NOMO-1 treated with DMSO at 0.1 percent for 48 hours (cell line): Measurements from ENCODE around the gene PCDHGA2.
A peak's percentile ranks its signal among the peaks of the same experiment; 100 is the strongest.
"Not testable (repeated sequence)": the region's sequence is repeated elsewhere in the genome, so short reads cannot be mapped to it uniquely, and the experiment has no call there.

Source experiments
- DNase-seq: peaks from one replicate; lab custom pipeline; 2025; ENCODE audit not compliant: unreplicated experiment; lab: John Stamatoyannopoulos, UW

PCDHGA2 gene

DNA sequence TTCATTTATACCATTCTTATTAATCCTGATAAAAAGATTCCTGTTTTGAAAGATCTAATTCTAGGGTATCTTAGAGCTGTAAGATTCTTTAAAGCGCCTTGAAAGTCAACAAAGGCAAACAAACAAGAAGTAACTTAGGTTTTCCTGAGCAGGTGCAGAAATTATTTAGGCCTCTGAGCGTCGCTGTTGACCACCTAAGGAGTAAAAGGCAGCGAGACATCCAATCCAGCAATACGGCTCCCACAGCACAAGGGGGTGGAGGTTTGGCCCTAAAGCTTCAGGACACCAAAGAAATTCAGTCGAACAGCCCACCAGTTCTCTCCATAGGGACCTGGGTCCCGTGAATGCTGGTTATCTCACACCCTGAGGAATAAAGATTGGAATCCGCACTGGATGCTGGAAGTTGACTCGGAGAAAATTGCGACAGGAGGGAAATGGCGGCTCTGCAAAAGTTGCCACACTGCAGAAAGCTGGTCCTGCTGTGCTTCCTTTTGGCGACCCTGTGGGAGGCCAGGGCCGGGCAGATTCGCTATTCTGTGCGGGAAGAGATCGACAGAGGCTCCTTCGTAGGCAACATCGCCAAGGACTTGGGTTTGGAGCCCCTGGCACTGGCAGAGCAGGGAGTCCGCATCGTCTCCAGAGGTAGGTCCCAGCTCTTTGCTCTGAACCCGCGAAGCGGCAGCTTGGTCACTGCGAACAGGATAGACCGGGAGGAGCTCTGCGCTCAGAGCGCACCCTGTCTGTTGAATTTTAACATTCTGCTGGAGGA lies at the start of gene PCDHGA2:
Gene PCDHGA2, plus strand, starts transcription at position 223 of the 769 bp plus-strand sequence.
- no peak for DNase-seq

DNA sequence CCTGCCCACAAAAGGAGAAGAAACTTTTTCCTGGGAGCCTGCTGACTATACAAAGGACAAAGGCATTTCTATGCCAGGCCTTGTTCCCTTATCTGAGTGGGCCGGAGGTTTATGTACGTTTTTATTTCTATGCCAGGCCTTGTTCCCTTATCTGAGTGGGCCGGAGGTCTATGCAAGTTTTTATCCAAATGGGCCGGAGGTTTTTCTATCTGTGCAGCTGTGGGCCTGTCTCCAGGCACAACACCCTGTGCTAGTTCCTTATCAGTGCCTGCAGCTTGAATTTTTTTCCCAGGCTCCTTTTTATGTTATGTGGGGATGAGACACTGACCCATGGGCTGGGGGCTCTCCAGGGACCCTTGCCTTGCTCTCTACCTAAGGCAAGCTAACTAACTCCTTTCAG lies 40.2 kb upstream of the PCDHGA2 start:
- DNase-seq = no peak

DNA sequence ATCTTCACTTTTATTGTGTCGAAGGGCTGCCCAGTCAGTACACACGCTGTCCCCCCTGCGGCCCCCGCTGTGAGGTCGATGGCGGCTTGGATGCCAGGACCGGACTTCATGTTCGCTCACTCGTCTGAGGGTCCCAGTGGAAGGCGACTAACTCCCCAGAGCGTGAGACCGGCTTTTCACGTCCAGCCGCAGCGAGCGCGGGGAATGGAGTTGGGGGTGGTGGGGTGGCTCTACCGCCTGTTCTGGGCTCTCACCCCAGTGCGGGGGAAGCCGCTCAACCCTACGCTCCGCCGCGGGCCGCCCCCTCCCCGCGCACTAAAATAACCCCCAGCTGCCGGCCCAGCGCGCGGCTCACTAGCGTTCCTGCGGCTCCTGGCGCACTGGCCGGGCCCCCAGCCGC lies 34.8 kb upstream of the PCDHGA2 start, which contains the start of gene SLC25A2:
Gene SLC25A2, minus strand, starts transcription at position 294 of the 400 bp plus-strand sequence. Its CDS starts 184 bp downstream, at position 110.
- no peak for DNase-seq

DNA sequence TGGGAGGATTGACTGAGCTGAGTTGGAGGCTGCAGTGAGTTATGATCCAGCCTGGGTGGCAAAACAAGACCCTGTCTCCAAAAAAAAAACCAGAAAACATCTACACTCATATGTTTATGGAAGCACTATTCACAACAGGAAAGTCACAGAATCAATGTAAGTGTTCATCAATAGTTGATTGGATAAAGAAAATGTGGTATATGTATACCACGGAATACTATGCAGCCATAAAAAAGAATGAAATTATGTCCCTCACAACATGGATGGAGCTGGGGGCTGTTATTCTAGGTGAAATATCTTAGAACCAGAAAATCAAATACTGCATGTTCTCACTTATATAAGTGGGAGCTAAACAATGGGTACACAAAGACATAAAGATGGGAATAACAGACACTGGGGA lies 31.9 kb upstream of the PCDHGA2 start:
- DNase-seq = no peak

DNA sequence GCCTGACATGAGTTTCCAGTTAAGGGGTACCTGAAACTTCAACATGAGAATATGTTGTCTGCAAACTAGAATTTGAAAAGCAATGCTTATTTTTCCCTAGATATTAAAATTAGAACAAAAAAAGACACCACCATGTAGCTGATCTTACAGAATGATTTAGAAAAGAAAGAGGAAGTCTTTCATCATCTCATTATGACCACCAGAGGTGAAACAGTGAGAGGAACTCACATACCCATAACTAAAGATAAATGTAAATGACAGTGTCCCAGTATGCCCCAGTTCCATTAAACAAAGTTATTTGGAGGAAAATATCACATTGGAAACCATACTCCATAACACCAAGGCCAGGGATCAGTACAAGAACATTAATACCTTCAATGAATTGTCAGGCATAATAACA lies 24.8 kb upstream of the PCDHGA2 start:
- peak; percentile 2 for DNase-seq

DNA sequence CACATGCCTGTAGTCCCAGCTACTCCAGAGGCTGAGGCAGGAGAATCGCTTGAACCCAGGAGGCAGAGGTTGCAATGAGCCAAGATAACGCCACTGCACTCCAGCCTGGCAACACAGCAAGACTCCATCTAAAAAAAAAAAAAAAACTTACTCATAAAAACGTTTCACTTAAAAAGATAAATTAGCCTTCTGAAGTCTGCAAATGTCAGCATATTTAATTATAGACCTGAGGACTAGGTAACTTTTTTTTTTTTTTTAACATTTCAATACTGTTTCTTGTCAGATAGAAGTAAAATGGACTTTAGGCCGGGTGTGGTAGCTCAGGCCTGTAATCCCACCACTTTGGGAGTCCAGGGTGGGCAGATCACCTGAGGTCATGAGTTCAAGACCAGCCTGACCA lies 21.6 kb upstream of the PCDHGA2 start:
- DNase-seq = not testable (repeated sequence)

DNA sequence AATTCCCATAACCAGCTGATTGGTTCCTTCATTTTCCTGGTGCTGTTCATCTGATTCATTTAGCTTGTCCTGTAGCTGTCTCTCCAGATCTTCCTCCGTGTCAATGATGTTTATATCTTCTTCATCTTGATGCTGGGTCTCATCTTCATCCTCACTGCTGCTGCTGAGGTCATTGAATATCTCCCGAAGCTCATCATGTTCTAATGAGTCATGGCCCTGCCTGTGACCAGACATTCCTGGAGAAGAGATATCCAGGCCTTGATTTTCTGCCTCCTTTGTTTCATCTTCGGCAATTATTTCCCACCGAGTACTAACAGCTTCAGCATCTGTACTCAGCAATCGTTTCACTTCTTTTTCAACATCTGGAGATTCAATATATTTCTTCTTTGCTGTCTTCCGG lies 19.4 kb upstream of the PCDHGA2 start:
- DNase-seq = no peak

DNA sequence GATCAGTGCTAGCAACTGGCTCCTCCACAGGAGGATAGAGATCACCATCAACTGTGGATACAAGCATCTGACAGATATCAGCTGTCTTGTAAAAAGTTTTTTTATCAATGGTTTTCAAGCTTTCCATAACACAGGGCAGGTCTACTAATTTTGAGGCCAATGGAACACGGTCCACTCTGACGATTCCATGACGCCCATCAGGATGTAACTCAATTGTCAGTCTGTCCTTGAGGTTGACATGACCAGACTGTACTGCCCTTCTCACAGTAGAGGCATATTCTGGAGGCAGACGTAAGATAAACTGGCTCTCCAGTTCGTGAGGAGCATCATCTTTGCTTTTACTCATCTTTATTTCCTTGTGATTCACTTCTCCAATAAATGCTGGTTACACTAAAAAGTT lies 18.9 kb upstream of the PCDHGA2 start:
- no peak for DNase-seq

DNA sequence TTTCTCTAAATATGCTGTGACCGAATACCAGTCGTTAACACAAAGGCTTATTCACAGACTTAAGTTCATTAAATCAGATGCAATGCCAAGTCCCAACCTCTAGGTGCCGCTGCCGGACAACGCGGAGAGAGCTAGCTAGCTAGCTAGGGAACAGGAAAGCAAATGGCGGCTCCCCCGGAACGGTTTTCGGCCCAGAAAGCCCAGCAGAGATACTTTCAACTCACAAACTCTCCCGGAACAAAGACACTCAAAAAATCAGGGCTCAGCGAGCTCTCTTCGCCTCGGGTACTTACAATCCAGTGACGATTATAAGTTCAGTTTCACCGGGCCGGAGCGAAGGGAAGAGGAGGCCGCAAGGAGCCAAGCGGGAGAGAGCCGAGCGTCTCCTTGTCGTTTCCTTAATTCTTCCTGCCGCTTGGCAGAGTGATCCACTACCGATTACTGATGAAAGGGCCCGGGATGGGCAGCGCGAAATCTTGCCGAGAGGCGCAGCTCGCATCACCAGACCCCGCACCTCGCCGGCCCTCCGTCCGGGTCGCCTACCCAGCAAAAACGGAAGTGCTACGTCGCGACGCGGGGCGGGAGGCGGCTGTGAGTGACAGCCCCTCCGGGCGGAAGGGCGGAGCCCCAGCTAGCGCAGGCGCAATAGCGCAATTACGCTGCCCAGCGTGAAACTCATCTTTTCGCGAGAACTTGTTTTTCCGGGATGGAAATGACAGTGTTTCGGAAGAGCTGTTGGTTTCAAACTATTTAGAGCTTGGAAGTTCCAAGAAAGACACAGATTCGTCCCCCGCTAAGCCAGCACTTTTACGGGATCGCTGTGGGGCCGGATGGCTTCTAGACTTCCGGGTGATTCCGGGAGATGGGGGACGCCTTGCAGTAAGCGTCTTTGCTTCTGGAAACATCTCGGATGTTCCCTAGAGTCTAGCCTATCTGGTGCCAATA lies 18.1 kb upstream of the PCDHGA2 start, which contains the start of gene TAF7:
Gene TAF7, minus strand, starts transcription at position 560 of the 945 bp plus-strand sequence. CDS start 740 bp downstream, outside the sequence.
- DNase-seq = peak; percentile 82

DNA sequence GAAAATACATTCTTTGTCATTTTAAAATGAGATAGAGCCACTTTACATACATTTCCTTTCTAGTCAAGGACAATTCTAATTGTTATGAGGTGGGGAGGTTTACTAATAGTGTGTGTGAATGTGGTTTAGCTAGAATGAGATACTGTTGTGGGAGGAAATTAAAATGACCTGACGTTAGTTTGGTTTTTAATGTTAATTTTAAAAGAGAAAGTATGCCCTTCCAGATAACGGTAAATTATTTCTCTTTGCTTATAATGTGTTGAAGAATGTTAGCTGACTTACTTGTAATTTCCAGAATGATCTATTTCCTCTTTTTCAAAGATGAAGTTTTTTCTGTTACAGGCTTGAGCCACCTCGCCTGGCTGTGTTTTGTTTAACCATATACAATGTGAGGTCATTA lies 16.3 kb upstream of the PCDHGA2 start:
- DNase-seq = no peak

DNA sequence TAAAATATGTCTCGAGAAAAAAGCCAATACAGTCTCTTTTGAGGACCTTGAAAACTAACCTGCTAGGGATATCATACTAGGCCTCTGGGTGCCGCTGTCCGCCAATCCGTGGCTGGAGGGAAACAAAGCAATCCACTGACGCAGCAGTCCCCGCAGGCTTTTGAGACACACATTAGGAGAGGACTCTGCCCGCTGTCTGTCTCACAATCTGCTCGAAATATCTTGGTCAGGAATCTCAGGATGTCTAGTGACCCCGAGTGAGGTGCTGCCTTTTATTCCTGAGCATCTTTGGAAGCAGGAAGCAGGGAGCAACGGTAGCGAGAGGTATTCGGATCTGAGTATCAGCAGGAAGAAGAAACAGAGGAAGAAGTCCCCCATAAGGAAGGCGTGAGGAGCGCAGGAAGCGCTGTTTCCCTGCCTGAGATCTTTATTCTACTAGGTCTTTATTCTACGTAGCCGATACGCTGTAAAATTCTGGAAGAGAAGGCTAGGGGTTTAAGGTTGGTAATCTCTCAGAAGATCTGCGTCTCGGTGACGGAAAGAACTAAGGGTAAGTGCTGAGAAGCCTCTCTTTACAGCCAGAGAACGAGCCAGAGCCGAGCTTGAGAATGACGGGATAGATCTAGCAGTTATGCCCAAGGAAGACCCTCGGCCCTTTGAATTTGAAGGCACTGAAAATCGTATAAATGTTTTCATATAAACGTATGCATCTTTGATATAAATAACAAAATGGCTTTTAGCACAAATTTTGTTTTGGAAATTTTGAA lies 12.3 kb upstream of the PCDHGA2 start:
- peak; percentile 38 for DNase-seq

DNA sequence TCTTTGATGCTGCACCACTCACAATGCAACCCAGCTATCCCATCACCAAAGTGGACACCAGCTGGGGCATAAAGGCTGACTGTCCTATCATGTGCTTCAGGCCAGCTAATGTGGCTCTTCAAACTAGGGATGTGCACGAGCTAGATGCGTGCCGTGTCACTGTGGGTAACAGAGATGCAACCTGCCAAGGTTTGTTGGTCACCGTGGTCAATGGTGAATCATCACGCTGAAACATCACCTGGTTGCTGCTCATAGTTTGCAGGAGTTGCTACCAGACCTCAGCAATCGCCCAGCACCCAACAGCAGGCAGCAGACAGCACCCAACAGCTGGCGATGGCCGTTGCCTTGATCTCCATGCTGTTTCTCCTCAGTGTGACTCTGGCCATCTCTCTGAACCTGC lies 10.3 kb upstream of the PCDHGA2 start:
- no peak for DNase-seq

DNA sequence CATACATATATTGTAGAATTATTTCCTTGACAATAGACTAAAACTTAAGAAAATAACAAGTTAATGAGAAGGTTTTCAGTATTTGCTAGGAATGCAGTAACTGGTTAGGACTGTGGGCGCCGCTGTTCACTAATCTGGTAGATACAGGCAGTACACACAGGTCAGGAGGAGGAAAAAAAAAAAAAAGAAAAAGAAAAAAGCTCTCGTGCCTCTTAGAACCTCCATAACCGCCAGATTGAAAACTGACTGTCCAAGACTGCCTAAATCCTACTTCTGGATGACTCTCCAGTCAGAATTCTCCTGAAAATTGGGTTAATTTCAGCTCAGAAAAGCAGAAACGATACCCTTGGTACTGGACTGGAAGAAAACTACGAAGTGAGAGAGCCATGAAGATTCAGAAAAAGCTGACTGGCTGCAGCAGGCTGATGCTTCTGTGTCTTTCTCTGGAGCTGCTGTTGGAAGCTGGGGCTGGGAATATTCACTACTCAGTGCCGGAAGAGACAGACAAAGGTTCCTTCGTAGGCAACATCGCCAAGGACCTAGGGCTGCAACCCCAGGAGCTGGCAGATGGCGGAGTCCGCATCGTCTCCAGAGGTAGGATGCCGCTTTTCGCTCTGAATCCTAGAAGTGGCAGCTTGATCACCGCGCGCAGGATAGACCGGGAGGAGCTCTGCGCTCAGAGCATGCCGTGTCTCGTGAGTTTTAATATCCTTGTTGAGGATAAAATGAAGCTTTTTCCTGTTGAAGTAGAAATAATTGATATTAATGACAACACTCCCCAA lies 8.1 kb upstream of the PCDHGA2 start, which contains the start of gene PCDHGA1:
Gene PCDHGA1, plus strand, starts transcription at position 216 of the 782 bp plus-strand sequence.
- no peak for DNase-seq

DNA sequence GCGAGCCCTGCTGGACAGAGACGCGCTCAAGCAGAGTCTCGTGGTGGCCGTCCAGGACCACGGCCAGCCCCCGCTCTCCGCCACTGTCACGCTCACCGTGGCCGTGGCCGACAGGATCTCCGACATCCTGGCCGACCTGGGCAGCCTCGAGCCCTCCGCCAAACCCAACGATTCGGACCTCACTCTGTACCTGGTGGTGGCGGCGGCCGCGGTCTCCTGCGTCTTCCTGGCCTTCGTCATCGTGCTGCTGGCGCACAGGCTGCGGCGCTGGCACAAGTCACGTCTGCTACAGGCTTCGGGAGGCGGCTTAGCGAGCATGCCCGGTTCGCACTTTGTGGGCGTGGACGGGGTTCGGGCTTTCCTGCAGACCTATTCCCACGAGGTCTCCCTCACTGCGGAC lies 6.0 kb upstream of the PCDHGA2 start:
- DNase-seq = not testable (repeated sequence)

DNA sequence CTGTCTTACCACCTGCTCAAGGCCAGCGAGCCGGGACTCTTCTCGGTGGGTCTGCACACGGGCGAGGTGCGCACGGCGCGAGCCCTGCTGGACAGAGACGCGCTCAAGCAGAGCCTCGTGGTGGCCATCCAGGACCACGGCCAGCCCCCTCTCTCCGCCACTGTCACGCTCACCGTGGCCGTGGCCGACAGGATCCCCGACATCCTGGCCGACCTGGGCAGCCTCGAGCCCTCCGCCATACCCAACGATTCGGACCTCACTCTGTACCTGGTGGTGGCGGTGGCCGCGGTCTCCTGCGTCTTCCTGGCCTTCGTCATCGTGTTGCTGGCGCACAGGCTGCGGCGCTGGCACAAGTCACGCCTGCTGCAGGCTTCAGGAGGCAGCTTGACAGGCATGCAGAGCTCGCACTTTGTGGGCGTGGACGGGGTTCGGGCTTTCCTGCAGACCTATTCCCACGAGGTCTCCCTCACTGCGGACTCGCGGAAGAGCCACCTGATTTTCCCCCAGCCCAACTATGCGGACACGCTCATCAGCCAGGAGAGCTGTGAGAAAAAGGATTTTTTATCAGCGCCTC lies 2.3 kb downstream of the PCDHGA2 start:
- not testable (repeated sequence) for DNase-seq

DNA sequence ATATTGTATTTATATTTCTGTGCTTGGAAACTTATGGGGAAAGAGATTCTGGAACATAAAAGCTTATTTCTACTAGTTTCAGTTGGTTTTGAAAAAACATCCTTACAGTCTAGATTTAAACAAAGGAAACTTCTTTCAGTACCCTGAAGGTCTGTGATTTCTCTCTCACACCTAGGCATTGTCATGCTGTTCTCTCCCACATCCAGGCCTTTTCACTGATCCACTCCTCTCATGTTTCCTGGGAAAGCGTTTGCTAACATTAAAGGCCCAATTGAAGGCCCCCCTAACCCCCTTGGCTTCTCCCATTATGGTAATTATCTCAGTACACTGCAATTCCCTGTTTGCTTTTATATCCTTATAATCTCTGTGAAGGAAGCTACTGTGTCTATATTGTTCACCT lies 4.2 kb downstream of the PCDHGA2 start:
- no peak for DNase-seq

DNA sequence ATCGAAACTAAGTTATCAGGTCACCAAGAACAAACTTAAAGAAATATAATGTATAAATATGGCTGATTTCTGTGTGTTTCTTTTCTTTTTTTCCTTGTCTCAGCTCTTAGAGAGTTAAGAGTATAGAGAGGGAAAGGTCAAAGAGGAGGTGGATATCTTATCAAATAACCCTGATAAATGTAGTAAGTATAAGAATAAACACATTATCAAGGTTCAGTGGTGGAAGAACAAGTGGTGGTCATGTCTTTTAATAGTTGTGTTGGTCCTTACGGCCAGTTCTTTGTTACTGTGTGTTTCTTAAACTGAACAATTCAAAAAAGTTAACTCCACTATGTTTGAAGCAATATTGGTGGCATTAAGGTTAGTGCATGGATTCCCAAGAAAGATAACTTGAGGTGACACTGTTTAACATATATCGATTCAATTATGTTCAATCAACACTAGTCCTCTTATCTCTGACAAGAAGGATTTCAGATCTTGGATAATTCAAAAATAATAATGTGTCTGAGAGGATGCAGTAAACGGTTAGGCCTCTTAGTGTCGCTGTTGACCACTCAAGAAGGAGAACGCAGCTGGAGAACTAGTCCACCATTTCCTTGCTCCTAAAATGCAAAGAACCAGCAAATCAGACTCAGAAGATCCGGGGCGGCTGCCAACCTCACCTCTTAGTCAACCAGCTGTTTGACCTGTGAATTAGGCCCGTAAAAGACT lies 4.8 kb downstream of the PCDHGA2 start, which contains the start of gene PCDHGA3:
Gene PCDHGA3, plus strand, starts transcription at position 588 of the 711 bp plus-strand sequence. CDS start 205 bp downstream, outside the sequence.
- DNase-seq = no peak

DNA sequence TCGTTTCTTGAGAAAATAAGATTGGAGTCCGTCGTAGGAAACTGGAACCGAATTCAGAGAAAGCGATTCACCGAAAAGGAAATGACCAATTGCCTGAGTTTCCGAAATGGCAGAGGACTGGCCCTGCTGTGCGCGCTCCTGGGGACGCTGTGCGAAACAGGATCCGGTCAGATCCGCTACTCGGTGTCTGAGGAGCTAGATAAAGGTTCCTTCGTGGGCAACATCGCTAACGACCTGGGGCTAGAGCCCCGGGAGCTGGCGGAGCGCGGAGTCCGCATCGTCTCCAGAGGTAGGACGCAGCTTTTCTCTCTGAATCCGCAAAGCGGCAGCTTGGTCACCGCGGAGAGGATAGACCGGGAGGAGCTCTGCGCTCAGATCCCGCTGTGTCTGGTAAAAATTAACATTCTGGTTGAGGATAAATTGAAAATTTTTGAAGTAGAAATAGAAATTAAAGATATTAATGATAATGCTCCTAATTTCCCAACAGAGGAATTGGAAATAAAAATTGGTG lies 5.4 kb downstream of the PCDHGA2 start:
- DNase-seq = no peak

DNA sequence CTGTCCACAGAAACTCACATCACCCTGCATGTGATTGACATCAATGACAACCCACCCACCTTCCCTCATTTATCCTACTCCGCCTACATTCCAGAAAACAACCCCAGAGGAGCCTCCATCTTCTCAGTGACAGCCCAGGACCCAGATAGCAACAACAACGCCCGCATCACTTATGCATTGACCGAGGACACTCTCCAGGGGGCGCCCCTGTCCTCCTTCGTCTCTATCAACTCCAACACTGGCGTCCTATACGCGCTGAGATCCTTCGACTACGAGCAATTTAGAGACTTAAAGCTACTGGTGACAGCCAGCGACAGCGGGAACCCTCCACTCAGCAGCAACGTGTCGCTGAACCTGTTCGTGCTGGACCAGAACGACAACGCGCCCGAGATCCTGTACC lies 6.8 kb downstream of the PCDHGA2 start:
- no peak for DNase-seq
